ENCODE results near the gene ZNF518B.

The ZNF518B gene

DNA sequence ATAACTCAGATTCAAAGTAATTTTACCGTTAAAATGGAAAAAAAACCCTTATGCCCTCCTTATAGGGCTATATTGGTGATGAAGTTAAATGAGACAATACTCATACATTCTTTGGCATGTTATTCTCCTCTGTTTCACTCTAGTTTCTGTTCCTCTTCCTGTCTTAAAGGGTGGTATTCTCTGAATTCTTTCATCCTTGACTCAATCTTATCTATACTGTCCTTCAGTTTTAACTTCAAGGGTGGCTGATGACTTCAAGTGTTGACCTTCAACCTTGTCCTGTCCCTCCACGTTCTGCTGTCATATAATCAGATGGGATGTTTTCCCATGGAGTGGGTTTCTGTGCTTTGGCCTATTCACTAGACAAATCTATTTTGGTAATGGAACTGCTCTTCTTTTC, 44.0 kb downstream of the ZNF518B start:
- Histone ChIP-seq H2BK120ac (ENCODE audit: low read depth, low read length) (no peak overlapping the region), H3K18ac (ENCODE audit: low read depth in 1 of 2, low read length in 2 of 2) (no peak overlapping the region), H2AK5ac (ENCODE audit: low read length, severe bottlenecking) (no peak overlapping the region), H3K9me3 (ENCODE audit: control insufficient read depth, low read length) (no peaks in the 10 kb centered on the region), H2AFZ (ENCODE audit: low read depth, low read length) (no peak overlapping the region), H2BK12ac (ENCODE audit: low read length in 2 of 2) (no peak overlapping the region), H3K27me3 (ENCODE audit: control insufficient read depth in 1 of 2, insufficient read depth in 1 of 2, low read length in 2 of 2) (no peaks in the 10 kb centered on the region), H3K79me1 (replicated peaks; ENCODE audit: low read length, poor library complexity, severe bottlenecking) (no peaks in the 10 kb centered on the region), H3K14ac (ENCODE audit: low read length in 2 of 2) (no peak overlapping the region), H3K4ac (ENCODE audit: low read depth in 1 of 2, low read length in 2 of 2) (no peak overlapping the region), H2BK5ac (ENCODE audit: low read depth, low read length, poor library complexity, severe bottlenecking) (no peak overlapping the region), H3K4me2 (ENCODE audit: low read length, poor library complexity, severe bottlenecking) (no peak overlapping the region), H4K91ac (ENCODE audit: low read length) (no peak overlapping the region), H3K9ac (ENCODE audit: low read length) (no peak overlapping the region), H3K4me3 (ENCODE audit: insufficient read depth in 1 of 2, low read depth in 1 of 2, low read length in 2 of 2) (no peak overlapping the region), H3K27ac (ENCODE audit: low read length, poor library complexity, severe bottlenecking) (no peak overlapping the region), H4K8ac (ENCODE audit: low read length) (no peak overlapping the region), H2BK15ac (ENCODE audit: low read depth, poor library complexity, severe bottlenecking) (no peak overlapping the region), H3K23ac (ENCODE audit: low read length in 2 of 2) (no peak overlapping the region), H3K4me1 (ENCODE audit: control insufficient read depth, insufficient read depth, low read depth, low read length) (no peaks in the 10 kb centered on the region), H3K36me3 (ENCODE audit: control insufficient read depth in 1 of 2, insufficient read depth in 2 of 2, low read depth in 1 of 2, low read length in 2 of 2) (no peaks in the 10 kb centered on the region)
- no peak for DNase-seq
- 33% methylated on average over 1 of the region's 2 CpGs for WGBS

DNA sequence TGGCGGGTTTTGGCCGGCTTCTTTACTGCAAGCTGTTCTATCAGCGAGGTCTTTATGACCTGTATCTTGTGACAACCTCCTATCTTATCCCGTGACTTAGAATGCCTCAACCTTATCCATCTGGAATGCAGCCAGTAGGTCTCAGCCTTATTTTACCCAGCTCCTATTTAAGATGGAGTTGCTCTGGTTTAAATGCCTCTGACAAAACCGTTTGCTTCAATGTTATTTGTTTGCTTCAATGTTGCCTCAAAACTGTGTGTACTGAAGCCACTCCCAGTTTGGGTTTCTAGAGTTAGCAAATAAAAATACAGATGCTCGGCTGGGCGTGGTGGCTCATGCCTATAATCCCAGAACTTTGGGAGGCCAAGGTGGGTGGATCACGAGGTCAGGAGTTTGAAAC, 51.6 kb downstream of the ZNF518B start:
- Histone ChIP-seq H2BK5ac (ENCODE audit: low read depth, low read length, poor library complexity, severe bottlenecking) (no peak overlapping the region), H3K4me3 (ENCODE audit: insufficient read depth in 1 of 2, low read depth in 1 of 2, low read length in 2 of 2) (no peak overlapping the region), H3K4me1 (ENCODE audit: control insufficient read depth, insufficient read depth, low read depth, low read length) (no peaks in the 10 kb centered on the region), H2AFZ (ENCODE audit: low read depth, low read length) (no peak overlapping the region), H2BK12ac (ENCODE audit: low read length in 2 of 2) (no peak overlapping the region), H2AK5ac (ENCODE audit: low read length, severe bottlenecking) (no peak overlapping the region), H4K8ac (ENCODE audit: low read length) (no peak overlapping the region), H3K4me2 (ENCODE audit: low read length, poor library complexity, severe bottlenecking) (no peak overlapping the region), H3K27me3 (ENCODE audit: control insufficient read depth in 1 of 2, insufficient read depth in 1 of 2, low read length in 2 of 2) (no peaks in the 10 kb centered on the region), H3K9me3 (ENCODE audit: control insufficient read depth, low read length) (no peaks in the 10 kb centered on the region), H3K18ac (ENCODE audit: low read depth in 1 of 2, low read length in 2 of 2) (no peak overlapping the region), H2BK120ac (ENCODE audit: low read depth, low read length) (no peak overlapping the region), H3K9ac (ENCODE audit: low read length) (no peak overlapping the region), H4K91ac (ENCODE audit: low read length) (no peak overlapping the region), H3K79me1 (replicated peaks; ENCODE audit: low read length, poor library complexity, severe bottlenecking) (no peaks in the 10 kb centered on the region), H3K14ac (ENCODE audit: low read length in 2 of 2) (no peak overlapping the region), H2BK15ac (ENCODE audit: low read depth, poor library complexity, severe bottlenecking) (no peak overlapping the region), H3K4ac (ENCODE audit: low read depth in 1 of 2, low read length in 2 of 2) (no peak overlapping the region), H3K27ac (ENCODE audit: low read length, poor library complexity, severe bottlenecking) (no peak overlapping the region), H3K23ac (ENCODE audit: low read length in 2 of 2) (no peak overlapping the region), H3K36me3 (ENCODE audit: control insufficient read depth in 1 of 2, insufficient read depth in 2 of 2, low read depth in 1 of 2, low read length in 2 of 2) (no peaks in the 10 kb centered on the region)
- 75% methylated on average over 7 of the region's 8 CpGs for WGBS
- no peak for DNase-seq

DNA sequence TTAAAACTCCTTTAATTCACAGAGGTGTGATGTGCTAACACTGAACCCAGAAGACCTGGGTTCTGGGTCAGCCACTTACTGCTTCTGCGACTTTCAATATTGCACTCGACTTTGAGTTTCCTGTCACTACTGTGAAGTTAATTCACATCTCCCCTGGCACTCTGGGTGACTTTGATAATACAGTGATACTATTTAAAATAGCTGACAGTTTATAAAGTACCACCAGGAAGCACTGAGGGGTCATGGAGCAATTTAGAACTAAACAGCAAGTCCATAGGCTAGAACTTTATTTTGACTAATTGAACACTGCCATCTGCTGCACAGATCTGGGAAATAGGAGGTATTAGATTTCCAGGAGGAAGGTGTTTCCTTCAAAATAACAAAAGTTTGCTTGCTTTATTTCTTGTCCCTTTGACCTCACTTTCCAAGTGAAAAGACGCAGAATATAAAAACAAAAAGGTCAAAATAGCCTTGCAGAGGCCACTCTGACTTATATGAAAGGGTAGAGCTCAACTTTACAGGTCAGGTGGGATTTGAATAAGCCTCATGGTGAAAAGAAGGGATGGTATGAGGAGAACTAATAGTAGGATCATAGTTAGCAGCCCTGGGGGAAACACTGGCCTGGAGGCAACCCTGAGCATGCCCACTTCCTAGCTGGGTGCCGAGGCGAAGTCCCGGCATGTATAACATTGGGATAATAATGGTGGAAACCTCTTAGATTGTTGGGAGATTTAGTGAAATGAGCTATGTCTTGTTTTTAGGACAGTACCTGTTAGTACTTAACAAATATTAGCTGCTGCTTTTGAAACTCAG, 53.4 kb downstream of the ZNF518B start:
- Histone ChIP-seq H3K4me1 (ENCODE audit: control insufficient read depth, insufficient read depth, low read depth, low read length) (no peaks in the 10 kb centered on the region), H3K9ac (ENCODE audit: low read length) (no peak overlapping the region), H3K36me3 (ENCODE audit: control insufficient read depth in 1 of 2, insufficient read depth in 2 of 2, low read depth in 1 of 2, low read length in 2 of 2) (no peaks in the 10 kb centered on the region), H4K91ac (ENCODE audit: low read length) (no peak overlapping the region), H2BK12ac (ENCODE audit: low read length in 2 of 2) (no peak overlapping the region), H3K4ac (ENCODE audit: low read depth in 1 of 2, low read length in 2 of 2) (no peak overlapping the region), H3K79me1 (replicated peaks; ENCODE audit: low read length, poor library complexity, severe bottlenecking) (no peaks in the 10 kb centered on the region), H3K4me2 (ENCODE audit: low read length, poor library complexity, severe bottlenecking) (no peak overlapping the region), H2AFZ (ENCODE audit: low read depth, low read length) (no peak overlapping the region), H3K14ac (ENCODE audit: low read length in 2 of 2) (no peak overlapping the region), H3K18ac (ENCODE audit: low read depth in 1 of 2, low read length in 2 of 2) (no peak overlapping the region), H3K4me3 (ENCODE audit: insufficient read depth in 1 of 2, low read depth in 1 of 2, low read length in 2 of 2) (no peak overlapping the region), H2BK15ac (ENCODE audit: low read depth, poor library complexity, severe bottlenecking) (no peak overlapping the region), H2BK5ac (ENCODE audit: low read depth, low read length, poor library complexity, severe bottlenecking) (no peak overlapping the region), H2AK5ac (ENCODE audit: low read length, severe bottlenecking) (no peak overlapping the region), H3K23ac (ENCODE audit: low read length in 2 of 2) (no peak overlapping the region), H3K9me3 (ENCODE audit: control insufficient read depth, low read length) (no peaks in the 10 kb centered on the region), H2BK120ac (ENCODE audit: low read depth, low read length) (no peak overlapping the region), H3K27me3 (ENCODE audit: control insufficient read depth in 1 of 2, insufficient read depth in 1 of 2, low read length in 2 of 2) (no peaks in the 10 kb centered on the region), H4K8ac (ENCODE audit: low read length) (no peak overlapping the region), H3K27ac (ENCODE audit: low read length, poor library complexity, severe bottlenecking) (no peak overlapping the region)
- 85% methylated on average over 6 of the region's 6 CpGs for WGBS
- DNase-seq, result peak; percentile 6

DNA sequence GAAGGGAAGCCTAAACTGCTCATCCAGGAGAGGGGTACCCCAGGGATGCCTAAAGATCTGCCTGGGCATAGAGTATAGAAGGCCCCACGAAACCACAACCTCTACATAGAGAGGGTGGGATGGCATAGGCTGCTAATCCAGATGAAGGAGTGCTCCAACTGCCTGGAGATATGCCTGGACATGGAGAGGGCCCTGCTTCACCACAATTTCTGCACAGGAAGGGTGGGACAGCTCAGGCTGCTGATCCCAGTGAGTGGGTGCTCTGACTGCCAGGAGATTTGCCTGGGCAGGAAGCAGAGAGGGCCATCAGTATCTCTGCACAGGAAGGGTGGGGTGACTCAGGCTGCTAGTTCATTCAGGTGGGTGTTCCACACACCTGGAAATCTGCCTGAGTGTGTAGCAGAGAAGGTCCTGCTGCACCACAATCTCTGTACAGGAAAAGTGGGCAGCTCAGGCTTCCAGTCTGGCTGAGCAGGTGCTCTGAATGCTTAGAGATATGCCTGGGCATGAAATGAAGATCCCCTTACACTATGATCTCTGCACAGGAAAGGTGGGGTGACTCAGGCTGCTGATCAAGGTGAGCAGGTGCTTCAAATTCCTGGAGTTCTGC, 61.1 kb downstream of the ZNF518B start:
- Histone ChIP-seq H3K79me1 (replicated peaks; ENCODE audit: low read length, poor library complexity, severe bottlenecking) (no peaks in the 10 kb centered on the region), H3K27me3 (ENCODE audit: control insufficient read depth in 1 of 2, insufficient read depth in 1 of 2, low read length in 2 of 2) (no peaks in the 10 kb centered on the region), H3K27ac (ENCODE audit: low read length, poor library complexity, severe bottlenecking) (no peak overlapping the region), H2BK5ac (ENCODE audit: low read depth, low read length, poor library complexity, severe bottlenecking) (no peak overlapping the region), H3K4me2 (ENCODE audit: low read length, poor library complexity, severe bottlenecking) (no peak overlapping the region), H2BK120ac (ENCODE audit: low read depth, low read length) (no peak overlapping the region), H4K91ac (ENCODE audit: low read length) (no peak overlapping the region), H2AK5ac (ENCODE audit: low read length, severe bottlenecking) (no peak overlapping the region), H4K8ac (ENCODE audit: low read length) (no peak overlapping the region), H3K4me3 (ENCODE audit: insufficient read depth in 1 of 2, low read depth in 1 of 2, low read length in 2 of 2) (no peak overlapping the region), H3K4me1 (ENCODE audit: control insufficient read depth, insufficient read depth, low read depth, low read length) (no peaks in the 10 kb centered on the region), H2AFZ (ENCODE audit: low read depth, low read length) (peak overlapping the region; percentile 27), H3K9ac (ENCODE audit: low read length) (no peak overlapping the region), H3K9me3 (ENCODE audit: control insufficient read depth, low read length) (no peaks in the 10 kb centered on the region), H3K36me3 (ENCODE audit: control insufficient read depth in 1 of 2, insufficient read depth in 2 of 2, low read depth in 1 of 2, low read length in 2 of 2) (no peaks in the 10 kb centered on the region), H3K23ac (ENCODE audit: low read length in 2 of 2) (no peak overlapping the region), H2BK15ac (ENCODE audit: low read depth, poor library complexity, severe bottlenecking) (no peak overlapping the region), H3K4ac (ENCODE audit: low read depth in 1 of 2, low read length in 2 of 2) (no peak overlapping the region), H3K18ac (ENCODE audit: low read depth in 1 of 2, low read length in 2 of 2) (no peak overlapping the region), H3K14ac (ENCODE audit: low read length in 2 of 2) (no peak overlapping the region), H2BK12ac (ENCODE audit: low read length in 2 of 2) (no peak overlapping the region)
- DNase-seq, result no peak
- WGBS, result no CpG with 5 or more reads among the region's 1 CpG

Measured in mesenchymal stem cell (in vitro differentiated cells and primary cell).